Measurements from ENCODE around the gene SAMD4B.

Gene SAMD4B

DNA sequence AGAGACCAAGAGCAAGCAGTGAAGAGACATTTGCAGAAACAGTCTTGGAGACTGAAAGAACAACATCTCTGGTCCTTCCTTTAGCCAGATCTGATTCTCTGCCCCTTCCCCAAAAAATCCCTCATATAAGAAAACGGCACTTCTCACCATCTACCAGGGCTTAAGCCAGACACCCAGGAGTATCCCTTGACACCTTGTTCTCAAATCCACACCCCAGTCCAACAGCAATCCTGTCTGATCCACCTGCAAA lies 68.5 kb downstream of the SAMD4B start:
- no peak for DNase-seq

DNA sequence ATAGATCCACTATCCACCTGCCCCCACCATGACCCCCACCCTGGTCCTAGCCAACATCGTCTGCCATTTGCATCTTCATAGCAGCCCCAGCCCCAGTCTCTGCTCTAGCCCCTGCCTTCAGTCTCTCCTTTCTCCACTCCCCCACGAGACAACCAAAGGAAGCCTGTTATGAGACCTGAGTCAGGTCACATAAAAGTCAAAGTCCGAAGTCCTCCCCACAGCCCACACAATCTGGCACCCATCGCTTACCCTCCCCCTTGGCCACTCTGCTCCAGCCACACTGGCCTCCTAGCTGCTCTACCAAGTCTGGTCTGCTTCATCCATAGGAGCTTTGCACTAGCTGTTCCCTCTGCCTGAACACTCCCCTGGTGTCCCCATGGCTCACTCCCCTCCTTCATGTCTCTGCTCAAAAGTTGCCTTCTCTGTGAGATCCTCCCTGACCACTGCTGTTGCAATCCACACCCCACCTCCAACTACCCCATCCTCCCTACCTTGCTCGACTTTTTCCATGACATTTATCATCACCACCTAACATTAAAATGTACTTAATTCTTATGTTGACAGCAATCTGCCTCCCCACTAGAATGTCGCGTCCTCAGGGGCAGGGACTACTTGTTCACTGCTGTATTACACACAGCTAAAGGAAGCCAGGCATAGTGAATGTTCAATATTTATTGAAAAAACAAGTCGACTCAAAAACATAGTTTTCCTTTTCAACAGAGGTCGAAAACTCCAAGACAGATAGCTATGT lies 69.0 kb downstream of the SAMD4B start:
- no peak for DNase-seq

DNA sequence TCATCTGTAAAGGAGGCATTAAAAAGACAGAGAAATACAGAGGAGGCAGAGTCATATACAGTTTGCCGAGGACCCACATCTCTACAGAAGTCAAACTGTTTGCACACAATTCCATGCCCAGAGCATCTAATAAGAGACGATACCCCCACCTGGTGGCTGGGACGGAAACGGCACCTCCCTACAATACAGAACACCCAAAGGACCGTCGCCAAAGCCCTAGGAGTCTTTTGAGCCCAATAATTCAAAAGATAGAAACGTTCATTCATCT lies 69.5 kb downstream of the SAMD4B start:
- DNase-seq, result peak; percentile 98

DNA sequence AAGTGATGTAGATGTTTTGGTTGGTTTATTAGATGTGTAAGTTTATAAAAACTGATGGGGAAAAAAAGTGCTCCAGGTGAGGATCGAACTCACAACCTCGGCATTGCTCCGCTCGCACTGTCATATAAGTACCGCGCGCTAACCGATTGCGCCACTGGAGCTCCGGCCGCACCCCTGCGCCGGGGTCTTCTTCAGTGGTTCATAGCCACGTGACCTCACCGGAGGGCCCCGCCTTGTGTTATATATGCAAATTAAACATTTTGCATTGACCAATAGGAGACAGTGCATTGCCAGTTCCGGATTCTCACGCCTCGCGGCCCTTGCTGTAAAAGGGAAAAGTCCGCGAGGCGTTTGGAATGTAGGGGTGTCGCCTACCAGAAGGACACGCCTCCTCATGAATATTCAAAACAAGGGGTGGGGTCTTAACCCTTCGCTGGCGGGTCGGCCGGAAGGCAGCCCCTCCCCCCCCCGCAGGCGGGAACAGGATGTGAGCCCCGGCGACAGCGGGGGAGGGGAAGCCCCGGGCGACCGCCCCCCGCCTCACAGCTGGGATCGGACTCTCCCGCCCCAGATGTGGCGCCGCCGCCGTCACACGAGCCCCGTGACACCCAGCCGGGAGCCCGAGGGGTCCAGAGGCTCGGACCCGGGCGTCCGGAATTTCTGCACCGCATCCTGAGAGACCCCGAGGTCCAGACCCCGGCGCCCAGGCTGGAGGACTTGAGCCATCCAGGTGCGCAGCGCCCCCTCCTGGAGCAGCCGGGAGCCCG lies 70.1 kb downstream of the SAMD4B start, which contains the start of gene PLEKHG2:
Gene PLEKHG2, plus strand, starts transcription at position 570 of the 767 bp plus-strand sequence. CDS start 1,418 bp downstream, outside the sequence.
- peak; percentile 99 for DNase-seq

DNA sequence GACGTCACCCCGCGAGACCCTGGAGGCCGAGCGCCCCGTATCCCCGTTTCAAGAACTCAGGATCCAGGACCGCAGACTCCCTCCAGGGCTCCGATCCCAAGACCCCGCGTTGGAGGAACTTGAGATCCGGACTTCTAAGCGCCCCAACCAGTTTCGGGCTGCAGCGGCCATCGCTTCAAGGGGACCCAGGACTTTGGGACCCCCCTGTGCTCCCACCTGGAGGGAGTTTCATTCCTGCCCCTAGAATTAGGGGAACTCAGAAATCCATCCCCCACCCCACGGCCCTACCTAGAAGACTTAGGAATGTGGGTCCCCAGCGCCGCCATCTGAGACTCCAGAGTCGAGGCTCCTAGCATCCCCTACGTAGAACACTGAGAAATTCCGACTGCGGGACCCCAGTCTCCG lies 70.6 kb downstream of the SAMD4B start:
- DNase-seq, result no peak

DNA sequence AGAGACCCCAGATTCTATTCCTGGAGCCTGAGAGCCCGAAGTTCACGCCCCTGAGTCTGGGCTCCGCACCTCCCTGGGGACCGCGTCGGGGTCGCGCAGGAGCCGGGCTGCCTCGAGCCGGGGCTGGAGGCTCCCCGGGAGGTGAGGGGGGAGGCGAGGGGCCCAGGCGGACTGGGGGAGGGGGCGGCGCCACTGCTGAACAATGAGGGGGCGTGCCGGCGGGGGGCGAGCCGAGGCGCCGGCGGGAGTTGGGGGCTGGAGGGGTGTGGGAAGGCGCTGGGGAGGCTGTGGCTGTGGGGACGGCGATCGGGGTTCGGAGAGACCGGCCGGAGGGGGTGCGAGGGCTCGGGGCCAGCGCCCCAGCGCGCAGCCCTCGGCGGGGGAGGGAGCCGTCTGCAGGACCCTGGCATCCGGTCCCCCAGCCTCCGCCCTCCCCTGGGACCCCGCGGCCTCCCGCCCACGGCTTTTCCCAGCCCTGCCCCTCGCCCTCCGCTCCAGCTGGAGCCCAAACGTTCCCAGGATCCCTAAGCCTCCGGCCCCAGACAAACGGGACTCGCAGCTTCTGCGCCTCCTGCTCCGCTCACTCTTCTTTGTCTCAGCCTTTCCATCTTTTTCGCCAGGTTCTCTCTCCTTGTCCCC lies 71.2 kb downstream of the SAMD4B start:
- no peak for DNase-seq

DNA sequence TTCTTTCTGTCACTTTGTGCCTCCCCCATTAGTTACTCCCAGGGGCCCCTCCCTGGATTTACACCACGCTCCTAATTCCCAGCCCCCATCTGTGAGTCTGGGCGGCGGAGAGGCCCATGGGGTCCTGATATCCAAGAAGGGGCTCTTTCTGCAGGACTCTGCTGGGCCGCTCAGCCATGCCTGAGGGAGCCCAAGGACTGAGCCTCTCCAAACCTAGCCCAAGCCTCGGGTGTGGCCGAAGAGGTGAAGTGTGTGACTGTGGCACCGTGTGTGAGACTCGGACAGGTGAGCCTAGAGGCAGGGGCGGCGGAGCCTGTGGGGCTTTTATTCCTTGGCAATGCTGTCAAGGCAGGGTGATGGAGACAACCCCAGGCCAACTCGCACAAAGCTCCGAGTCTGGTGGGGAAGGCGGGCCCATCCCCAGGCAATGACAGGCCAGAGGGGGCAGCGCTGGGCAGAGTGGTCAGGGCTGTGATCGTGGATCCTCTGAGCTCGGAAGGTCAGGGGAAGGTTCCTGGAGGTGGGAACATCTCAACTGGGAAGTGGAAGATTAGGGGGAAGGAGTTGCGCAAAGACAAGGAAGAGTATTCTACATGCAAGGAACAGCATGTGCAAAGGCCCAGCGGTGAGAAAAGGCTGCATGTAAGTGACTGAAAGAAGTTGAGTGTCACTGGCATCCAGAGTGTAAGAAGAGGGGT lies 71.8 kb downstream of the SAMD4B start:
- no peak for DNase-seq

DNA sequence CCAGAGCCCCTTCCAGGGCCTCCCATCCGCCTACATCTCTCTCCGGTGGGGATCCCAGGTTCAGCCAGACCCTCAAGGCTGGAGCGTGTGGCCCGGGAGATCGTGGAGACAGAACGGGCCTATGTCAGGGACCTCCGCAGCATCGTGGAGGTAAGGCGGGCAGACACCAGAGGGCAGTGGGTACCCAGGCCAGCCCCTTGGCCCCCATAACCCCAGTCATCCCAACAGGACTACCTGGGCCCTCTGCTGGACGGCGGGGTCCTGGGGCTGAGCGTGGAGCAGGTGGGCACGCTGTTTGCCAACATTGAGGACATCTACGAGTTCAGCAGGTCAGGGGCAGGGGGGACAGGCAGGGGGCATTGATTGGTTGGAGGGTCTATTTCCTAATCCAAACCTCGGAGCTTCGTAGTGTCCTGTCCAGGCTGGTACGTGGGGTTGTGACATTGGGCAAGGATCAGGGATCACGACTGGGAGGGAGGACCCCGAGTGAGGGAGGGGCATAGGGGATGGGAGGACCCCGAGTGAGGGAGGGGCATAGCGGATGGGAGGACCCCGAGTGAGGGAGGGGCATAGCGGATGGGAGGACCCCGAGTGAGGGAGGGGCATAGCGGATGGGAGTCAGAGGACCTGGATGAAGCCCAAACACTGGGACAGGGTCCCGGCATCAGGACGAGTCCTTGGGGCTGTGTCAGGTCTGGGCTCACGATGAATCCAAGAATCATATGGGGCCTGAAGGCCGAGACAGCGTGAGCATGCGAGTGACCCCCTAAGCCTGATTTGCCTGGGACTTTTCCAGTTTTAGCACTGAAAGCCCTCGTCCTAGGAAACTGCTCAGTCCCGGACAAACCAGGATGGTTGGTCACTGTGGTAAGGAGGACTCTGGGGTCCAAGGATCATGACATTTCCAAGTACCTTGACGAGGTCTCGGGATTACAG lies 73.2 kb downstream of the SAMD4B start:
- no peak for DNase-seq

DNA sequence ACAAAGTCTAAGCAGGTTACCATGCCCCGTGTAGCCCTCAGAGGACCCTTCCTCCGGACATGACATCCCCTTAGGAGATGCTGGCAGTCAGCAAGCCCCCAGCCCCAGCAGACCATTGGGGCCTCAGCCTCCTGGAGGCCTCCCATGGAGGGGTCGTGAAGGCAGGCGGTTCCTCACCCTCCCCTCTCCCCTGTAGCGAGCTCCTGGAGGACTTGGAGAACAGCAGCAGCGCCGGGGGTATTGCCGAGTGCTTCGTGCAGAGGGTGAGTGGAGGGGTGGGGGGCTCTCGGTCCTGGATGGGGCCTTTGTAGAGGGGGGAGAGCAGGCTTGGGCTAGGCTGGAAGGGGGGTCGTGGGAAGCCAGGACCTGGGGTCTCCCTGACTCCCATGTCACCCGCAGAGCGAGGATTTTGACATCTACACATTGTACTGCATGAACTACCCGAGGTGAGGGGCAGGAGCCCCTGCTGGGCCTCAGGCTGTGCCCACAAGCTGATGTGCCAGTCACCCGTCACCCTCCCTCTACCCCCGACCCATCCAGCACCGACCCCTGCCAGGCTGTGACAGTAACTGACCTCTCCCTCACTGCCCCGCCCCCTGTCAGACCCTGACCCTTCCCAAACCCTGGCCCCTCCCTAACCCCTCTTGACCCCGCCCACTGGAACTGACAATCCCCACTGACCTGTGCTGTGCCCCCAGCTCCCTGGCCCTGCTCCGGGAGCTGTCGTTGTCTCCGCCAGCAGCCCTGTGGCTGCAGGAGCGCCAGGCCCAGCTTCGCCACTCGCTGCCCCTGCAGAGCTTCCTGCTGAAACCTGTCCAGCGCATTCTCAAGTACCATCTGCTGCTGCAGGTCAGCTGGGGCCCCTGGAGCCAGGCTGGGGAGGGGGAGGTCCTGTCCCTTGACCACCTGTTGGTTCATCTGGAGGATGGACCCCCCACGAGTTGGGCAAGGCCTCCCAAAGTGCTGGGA lies 74.2 kb downstream of the SAMD4B start:
- no peak for DNase-seq

DNA sequence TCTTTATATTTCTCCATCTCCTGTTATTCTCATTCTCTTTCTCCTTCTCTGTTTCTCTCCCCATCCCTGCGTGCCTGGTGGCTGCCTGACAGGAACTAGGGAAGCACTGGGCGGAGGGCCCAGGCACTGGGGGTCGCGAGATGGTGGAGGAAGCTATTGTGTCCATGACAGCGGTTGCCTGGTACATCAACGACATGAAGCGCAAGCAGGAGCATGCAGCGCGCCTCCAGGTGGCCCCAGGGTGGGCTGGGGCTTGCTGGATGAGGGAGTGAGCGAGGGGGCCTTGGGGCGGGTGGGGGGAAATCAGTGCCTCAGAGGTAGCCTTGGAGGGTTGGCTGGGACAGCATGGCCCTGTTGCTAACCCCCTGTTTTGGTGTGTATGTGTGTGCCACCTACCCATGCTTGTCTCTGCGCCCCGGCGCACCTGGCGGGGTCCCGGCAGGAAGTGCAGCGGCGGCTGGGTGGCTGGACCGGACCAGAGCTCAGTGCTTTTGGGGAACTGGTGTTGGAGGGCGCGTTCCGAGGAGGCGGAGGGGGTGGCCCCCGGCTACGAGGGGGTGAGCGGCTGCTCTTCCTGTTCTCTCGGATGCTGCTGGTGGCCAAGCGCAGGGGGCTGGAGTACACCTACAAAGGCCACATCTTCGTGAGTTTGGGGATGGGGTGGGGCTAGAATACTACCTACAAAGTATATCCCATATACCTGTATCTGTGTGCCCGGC lies 75.4 kb downstream of the SAMD4B start:
- no peak for DNase-seq

DNA sequence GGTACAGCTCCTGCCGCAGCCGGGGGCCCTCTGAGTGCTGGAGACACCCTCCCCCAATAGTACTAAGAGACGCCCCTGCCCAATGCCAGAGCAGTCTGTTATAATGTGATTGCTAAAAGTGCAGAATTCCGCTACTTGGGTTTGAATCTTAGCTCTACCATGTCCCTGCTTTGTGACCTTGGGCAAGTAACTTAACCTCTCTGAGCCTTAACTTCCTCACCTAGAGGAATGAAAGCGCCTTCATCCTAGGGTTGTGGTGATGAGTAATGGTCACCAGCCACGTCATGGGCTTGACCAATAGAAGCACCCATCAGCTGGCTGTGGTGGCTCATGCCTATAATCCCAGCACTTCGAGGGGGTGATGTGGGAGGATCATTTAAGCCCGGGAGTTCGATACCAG lies 76.8 kb downstream of the SAMD4B start:
- no peak for DNase-seq

DNA sequence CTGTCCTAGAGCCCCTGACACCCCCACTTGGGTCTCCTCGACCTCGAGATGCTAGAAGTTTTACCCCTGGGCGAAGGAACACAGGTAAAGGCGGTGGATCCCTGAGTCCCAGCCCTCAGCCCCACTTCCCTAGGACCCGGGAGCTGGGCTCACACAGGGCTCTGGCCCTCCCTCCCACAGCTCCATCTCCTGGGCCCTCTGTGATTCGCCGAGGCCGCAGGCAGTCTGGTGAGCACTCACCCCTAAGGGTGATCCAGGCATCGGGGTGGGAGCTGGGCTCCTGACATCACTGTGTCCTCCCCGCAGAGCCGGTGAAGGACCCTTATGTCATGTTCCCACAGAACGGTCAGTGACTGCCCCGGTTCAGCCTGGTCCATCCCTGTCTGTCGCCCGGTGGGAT lies 78.5 kb downstream of the SAMD4B start:
- DNase-seq, result no peak

DNA sequence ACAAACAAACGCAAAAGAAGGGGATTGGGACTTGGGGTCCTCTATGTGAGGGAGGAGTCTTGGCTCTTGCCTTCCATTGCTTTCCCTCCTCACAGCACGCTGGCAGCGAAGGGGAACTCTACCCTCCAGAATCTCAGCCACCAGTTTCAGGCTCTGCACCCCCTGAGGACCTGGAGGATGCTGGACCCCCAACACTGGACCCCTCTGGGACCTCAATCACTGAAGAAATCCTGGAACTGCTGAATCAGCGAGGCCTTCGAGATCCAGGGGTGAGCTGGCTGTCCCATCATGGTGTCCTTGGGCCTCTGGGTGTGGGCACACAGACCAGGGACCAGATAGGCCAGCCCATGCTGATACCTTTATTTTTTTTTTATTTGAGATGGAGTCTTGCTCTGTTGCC lies 79.8 kb downstream of the SAMD4B start:
- DNase-seq, result no peak

DNA sequence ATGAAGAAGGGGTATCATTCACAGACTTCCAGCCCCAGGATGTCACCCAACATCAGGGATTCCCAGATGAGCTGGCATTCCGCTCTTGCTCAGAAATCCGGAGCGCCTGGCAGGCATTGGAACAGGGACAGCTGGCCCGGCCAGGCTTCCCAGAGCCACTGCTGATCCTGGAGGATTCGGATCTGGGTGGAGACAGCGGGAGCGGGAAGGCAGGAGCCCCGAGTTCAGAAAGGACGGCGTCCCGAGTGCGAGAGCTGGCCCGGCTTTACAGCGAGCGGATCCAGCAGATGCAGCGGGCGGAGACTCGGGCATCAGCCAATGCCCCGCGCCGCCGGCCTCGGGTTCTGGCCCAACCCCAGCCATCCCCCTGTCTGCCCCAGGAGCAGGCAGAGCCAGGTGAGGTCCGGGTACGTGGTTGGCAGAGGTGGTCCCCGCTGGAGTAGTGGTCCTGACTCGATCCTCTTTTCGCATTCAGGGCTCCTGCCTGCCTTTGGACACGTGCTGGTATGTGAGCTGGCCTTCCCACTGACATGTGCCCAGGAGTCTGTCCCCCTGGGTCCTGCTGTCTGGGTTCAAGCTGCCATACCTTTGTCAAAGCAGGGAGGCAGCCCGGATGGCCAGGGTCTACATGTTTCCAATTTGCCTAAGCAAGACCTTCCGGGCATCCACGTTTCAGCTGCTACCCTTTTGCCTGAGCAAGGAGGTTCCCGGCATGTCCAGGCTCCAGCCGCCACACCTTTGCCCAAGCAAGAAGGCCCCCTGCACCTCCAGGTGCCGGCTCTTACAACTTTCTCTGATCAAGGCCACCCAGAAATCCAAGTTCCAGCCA lies 81.3 kb downstream of the SAMD4B start:
- no peak for DNase-seq

DNA sequence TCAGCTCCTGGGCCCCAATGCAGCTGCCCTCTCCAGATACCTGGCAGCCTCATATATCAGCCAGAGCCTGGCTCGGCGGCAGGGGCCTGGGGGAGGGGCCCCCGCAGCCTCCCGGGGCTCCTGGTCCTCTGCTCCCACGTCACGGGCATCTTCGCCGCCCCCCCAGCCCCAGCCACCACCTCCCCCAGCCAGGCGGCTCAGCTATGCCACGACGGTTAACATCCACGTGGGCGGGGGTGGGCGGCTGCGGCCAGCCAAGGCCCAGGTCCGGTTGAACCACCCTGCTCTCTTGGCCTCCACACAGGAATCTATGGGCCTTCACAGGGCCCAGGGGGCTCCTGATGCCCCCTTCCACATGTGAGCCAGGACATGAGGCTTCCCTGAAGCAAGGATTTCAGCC lies 82.7 kb downstream of the SAMD4B start:
- no peak for DNase-seq

DNA sequence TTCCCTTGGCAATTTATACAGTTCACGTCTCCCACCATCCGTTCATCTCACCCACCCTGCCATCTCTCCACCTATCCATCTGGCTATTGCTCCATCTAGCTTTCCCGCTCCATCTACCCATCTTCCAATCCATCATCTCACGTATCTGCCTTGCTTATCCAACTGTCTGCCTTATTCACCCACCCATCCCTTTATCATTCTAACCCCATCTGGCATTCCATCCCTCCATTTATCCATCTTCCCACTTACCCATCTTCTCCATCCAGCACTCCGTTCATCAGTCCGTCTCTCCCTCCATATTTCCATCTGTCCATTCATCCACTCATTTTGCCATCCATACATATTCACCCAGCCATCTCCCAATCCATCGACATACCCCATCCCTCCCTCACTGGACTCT lies 83.5 kb downstream of the SAMD4B start:
- no peak for DNase-seq

DNA sequence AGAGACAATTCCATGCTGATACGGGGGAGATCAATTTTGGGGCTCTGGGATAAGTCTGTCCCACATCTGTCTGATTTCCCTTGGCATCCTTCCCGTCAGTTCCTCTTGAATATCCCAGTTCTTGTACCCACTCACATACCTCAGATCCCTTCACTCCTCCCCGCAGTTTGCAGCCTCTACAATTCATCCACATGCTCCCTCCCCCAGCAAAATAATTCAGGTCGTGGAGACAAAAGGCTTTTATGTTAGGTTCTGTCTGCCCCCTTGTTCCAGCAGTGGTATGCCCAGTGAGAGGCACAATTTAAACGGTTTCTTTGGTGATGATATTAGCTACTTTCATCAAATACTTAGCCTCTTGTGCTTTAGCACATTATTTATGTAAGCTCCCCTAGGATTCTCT lies 83.9 kb downstream of the SAMD4B start:
- no peak for DNase-seq

DNA sequence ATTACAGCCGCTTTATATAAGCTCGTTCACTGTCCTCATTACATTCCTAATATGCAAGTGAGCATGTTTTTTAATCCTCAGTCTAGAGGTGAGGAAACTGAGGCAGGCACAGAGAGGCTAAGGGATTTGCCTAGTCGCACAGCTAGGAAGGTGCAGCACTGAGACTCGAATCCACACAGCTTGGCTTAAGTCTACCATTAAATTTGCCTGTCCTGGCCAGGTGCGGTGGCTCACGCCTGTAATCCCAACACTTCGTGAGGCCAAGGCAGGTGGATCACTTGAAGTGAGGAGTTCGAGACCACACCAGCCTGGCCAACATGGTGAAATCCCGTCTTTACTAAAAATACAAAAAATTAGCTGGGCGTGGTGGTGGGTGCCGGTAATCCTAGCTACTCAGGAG lies 85.5 kb downstream of the SAMD4B start:
- no peak for DNase-seq

DNA sequence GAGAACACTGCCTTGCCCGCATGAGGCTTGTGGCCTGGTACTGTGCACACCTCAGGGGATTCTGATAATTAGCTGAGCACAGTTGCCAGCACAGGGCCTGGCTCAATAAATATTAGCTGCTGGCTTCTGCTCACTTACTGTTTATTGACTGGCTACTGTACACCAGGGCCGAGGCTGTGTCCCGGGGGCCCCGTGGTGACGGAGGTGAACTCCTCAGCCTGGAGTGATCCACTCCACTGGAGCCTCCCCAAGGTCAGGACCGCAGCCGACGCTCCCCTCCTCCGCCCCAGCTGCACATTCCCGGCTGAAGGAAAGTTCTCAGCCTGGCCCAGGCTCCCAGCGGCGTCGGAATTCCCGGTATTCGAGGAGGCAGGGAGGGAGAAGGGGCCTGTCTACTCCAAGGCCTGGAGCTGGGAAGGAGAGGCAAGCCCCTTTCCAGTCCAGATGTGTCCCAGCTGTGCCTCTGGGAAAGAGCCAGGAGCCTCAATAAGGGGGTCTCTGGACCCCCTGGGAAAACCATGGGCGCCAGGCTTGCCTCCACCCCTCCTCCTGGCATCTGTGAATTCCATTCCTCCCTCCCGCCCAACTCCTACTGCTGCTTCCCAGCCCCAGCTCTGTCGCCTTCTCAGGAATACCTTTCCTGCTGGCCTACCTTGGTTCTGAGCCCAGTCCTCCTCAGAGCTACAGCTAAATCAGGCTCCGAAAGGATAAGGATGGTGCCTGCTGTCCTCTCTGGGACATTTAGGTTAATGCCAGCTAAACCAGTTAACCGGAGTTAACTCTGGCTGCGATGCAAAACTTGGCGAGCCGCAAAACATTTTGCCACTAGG lies 86.3 kb downstream of the SAMD4B start:
- DNase-seq, result no peak
